Liver (tissue), 9 donors: ENCODE measurements around the gene NFILZ. TPM values are rescaled to one million over a fixed set of nuclear protein-coding genes. Genes with fewer than 3 reads are reported as not detected.

Experiments used
- DNase-seq: peaks from one replicate; pipeline ENCODE4 v3.0.0-alpha.2; 2017; ENCODE audit warnings: low spot score
- H3K27ac ChIP-seq, 2 donors: one replicate each; pipeline ENCODE4 v1.7.0; 2013; ENCODE audit warnings: inconsistent platforms in 2 of 2, low read length in 2 of 2, control low read depth in 1 of 2, low read depth in 1 of 2, mild to moderate bottlenecking in 1 of 2
- H3K27me3 ChIP-seq, 4 donors: one replicate each; pipeline versions ENCODE4 v1.6.1 to v1.7.0; 2013; ENCODE audit warnings: low read length in 3 of 4, inconsistent platforms in 1 of 4, mild to moderate bottlenecking in 1 of 4, moderate library complexity in 1 of 4; ENCODE audit not compliant: control insufficient read depth in 4 of 4, insufficient read depth in 4 of 4
- H3K36me3 ChIP-seq, 4 donors: one replicate each; pipeline versions ENCODE4 v1.6.1 to v1.7.0; 2013; ENCODE audit warnings: low read length in 3 of 4, mild to moderate bottlenecking in 3 of 4, low read depth in 1 of 4, moderate library complexity in 1 of 4; ENCODE audit not compliant: control insufficient read depth in 4 of 4, insufficient read depth in 3 of 4
- H3K4me1 ChIP-seq, 4 donors: one replicate each; pipeline versions ENCODE4 v1.6.1 to v1.7.0; 2013; ENCODE audit warnings: low read length in 3 of 4, mild to moderate bottlenecking in 3 of 4, moderate library complexity in 1 of 4; ENCODE audit not compliant: control insufficient read depth in 4 of 4, insufficient read depth in 4 of 4
- H3K4me3 ChIP-seq, 3 donors: one replicate each; pipeline versions ENCODE4 v1.6.1 to v1.7.0; 2013; ENCODE audit warnings: low read length in 3 of 3, control low read depth in 1 of 3, low read depth in 1 of 3, mild to moderate bottlenecking in 1 of 3
- H3K9ac ChIP-seq, 2 donors: one replicate each; pipeline ENCODE4 v1.7.0; 2013; ENCODE audit warnings: low read length in 2 of 2, mild to moderate bottlenecking in 2 of 2, moderate library complexity in 2 of 2, control low read depth in 1 of 2, low read depth in 1 of 2
- H3K9me3 ChIP-seq, 4 donors: one replicate each; pipeline versions ENCODE4 v1.6.1 to v1.7.0; 2013; ENCODE audit warnings: low read length in 3 of 4; ENCODE audit not compliant: control insufficient read depth in 4 of 4
- HNF4A ChIP-seq, 2 donors: conservative IDR thresholded peaks; 2 replicates each; pipeline ENCODE4 v1.6.1; 2016; ENCODE audit warnings: antibody characterized with exemption in 2 of 2, mild to moderate bottlenecking in 2 of 2
- HNF4G ChIP-seq: IDR thresholded peaks from 2 replicates; pipeline ENCODE4 v1.6.1; 2016; ENCODE audit warnings: antibody characterized with exemption
- JUND ChIP-seq, 2 donors: IDR thresholded peaks; 2 replicates each; pipeline ENCODE4 v1.6.1; 2016; ENCODE audit warnings: antibody characterized with exemption in 2 of 2
- RAD21 ChIP-seq, 2 donors: IDR thresholded peaks; 2 replicates each; pipeline ENCODE4 v1.6.1; 2016; ENCODE audit warnings: antibody characterized with exemption in 2 of 2, mild to moderate bottlenecking in 2 of 2
- TAF1 ChIP-seq: conservative IDR thresholded peaks from 2 replicates; pipeline ENCODE4 v1.6.1; 2016; ENCODE audit warnings: antibody characterized with exemption, mild to moderate bottlenecking
- WGBS: extraction: QIAGEN DNeasy Blood & Tissue Kit; methylation state at CpG from one replicate; pipeline ENCODE4 v1.1.7; 2013; 5-methylcytosine and 5-hydroxymethylcytosine counted together
- polyA plus RNA-seq, 2 donors: library from polyadenylated mRNA; stranded (reverse) in 1 of 2; unstranded in 1 of 2; fragments of 200-250 nt in 1 of 2; fragments of >200 nt in 1 of 2; fragmentation: Nextera tagmentation in 1 of 2; extraction: Ambion mirVana in 1 of 2; gene quantifications; one replicate each; pipeline versions ENCODE4 v1.2.1 to v1.2.3, GENCODE V29; 2013 to 2015
- total RNA-seq, 2 donors: library from RNA; depleted of rRNA; stranded (reverse); fragments of >200 nt; gene quantifications; one replicate each; pipeline ENCODE4 v1.2.3, GENCODE V29; 2014
- TF ChIP-seq, protein P1 (sequence below): IDR thresholded peaks from 2 replicates; pipeline ENCODE4 v1.6.1; 2016; ENCODE audit warnings: antibody characterized with exemption
- TF ChIP-seq, protein P2 (sequence below): IDR thresholded peaks from 2 replicates; pipeline ENCODE4 v1.6.1; 2016; ENCODE audit warnings: antibody characterized with exemption
- TF ChIP-seq, protein P3 (sequence below): IDR thresholded peaks from 2 replicates; pipeline ENCODE4 v1.6.1; 2016; ENCODE audit warnings: antibody characterized with exemption, mild to moderate bottlenecking
- TF ChIP-seq, protein P4 (sequence below): fragments of 150-350 bp; IDR thresholded peaks from 2 replicates; pipeline ENCODE4 v1.5.1; 2017; ENCODE audit warnings: improper control_type of control experiment, low read depth, low read length; ENCODE audit not compliant: missing input control
- donor health status: healthy.
- donor health status: healthy.
- donor health status: healthy.
- donor health status: healthy.
- donor health status: healthy.

NFILZ gene
- total and polyA plus RNA-seq, 4 donors: not detected

DNA sequence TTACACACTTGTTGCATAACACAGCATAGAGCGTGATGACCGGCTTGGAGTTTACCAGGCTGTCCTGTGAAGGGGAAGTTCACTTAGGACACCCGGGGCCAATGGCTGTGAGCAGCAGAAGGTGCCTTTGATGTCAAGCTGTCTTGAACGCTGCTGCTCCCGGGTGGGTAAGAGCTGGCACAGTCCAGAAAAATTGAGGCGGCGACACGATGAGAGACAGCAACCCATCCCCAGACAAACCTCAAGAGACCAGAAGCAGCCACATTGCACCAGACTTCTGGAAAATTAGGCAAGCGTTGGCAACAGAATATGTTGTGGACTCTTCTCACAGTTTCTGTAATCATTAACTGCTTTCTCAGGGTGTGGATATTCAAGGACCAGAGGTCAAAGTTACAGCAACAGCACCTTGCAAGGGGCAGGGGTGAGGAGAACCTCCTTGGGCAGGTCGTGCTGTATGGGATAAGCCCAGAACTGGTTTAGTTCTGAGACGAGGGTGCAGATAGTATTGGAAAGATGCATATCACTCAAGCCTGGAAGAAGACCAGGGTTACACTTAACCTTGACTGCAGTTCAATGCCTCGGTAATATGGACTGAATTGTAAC is 10.1 kb downstream of the NFILZ start (continued):
- TF ChIP-seq, protein P1, sequence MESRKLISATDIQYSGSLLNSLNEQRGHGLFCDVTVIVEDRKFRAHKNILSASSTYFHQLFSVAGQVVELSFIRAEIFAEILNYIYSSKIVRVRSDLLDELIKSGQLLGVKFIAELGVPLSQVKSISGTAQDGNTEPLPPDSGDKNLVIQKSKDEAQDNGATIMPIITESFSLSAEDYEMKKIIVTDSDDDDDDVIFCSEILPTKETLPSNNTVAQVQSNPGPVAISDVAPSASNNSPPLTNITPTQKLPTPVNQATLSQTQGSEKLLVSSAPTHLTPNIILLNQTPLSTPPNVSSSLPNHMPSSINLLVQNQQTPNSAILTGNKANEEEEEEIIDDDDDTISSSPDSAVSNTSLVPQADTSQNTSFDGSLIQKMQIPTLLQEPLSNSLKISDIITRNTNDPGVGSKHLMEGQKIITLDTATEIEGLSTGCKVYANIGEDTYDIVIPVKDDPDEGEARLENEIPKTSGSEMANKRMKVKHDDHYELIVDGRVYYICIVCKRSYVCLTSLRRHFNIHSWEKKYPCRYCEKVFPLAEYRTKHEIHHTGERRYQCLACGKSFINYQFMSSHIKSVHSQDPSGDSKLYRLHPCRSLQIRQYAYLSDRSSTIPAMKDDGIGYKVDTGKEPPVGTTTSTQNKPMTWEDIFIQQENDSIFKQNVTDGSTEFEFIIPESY: no peak
- TF ChIP-seq RAD21 (IDR thresholded peaks at IDR 0.05): no peak

DNA sequence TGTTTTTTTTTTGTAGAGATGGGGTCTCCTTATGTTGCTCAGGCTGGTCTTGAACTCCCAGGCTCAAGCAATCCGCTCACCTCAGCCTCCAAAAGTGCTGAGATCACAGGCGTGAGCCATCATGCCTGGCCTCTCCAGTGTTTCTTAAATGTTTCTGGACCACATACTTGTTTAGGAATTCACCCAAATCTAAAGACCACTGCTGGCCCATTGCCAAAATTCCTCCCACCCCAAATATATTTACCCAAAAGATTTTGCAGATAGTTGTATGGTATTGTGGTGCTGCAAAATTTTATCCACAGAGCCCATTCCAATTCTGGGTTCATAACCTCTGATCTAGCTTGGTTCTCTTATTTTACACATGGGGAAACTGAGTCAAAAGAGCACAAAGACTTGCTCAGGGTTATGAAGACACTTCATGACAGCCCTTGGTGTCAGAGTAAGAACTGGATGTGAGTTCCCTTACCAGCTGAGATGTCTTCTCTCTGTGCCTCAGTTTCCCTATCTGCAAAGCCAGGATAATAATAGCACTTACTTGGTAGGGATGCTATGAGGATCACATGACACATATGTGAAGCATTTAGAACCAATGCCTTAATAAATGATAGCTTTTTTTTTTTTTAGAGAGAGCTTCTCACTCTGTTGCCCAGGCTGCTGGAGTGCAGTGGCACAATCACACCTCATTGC is 10.9 kb downstream of the NFILZ start:
- no peak for TF ChIP-seq TAF1
- TF ChIP-seq, protein P2, sequence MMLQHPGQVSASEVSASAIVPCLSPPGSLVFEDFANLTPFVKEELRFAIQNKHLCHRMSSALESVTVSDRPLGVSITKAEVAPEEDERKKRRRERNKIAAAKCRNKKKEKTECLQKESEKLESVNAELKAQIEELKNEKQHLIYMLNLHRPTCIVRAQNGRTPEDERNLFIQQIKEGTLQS: no peak
- TF ChIP-seq HNF4G: no peak
- TF ChIP-seq, protein P3, sequence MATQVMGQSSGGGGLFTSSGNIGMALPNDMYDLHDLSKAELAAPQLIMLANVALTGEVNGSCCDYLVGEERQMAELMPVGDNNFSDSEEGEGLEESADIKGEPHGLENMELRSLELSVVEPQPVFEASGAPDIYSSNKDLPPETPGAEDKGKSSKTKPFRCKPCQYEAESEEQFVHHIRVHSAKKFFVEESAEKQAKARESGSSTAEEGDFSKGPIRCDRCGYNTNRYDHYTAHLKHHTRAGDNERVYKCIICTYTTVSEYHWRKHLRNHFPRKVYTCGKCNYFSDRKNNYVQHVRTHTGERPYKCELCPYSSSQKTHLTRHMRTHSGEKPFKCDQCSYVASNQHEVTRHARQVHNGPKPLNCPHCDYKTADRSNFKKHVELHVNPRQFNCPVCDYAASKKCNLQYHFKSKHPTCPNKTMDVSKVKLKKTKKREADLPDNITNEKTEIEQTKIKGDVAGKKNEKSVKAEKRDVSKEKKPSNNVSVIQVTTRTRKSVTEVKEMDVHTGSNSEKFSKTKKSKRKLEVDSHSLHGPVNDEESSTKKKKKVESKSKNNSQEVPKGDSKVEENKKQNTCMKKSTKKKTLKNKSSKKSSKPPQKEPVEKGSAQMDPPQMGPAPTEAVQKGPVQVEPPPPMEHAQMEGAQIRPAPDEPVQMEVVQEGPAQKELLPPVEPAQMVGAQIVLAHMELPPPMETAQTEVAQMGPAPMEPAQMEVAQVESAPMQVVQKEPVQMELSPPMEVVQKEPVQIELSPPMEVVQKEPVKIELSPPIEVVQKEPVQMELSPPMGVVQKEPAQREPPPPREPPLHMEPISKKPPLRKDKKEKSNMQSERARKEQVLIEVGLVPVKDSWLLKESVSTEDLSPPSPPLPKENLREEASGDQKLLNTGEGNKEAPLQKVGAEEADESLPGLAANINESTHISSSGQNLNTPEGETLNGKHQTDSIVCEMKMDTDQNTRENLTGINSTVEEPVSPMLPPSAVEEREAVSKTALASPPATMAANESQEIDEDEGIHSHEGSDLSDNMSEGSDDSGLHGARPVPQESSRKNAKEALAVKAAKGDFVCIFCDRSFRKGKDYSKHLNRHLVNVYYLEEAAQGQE: no peak
- H3K9me3 ChIP-seq: peaks cover 0 to 1% (median 0%) of the 10 kb centered on the region in 4 donors
- no peaks in the 10 kb centered on the region for H3K27me3 ChIP-seq
- no peaks in the 10 kb centered on the region for H3K36me3 ChIP-seq
- H3K4me1 ChIP-seq: peaks cover 15 to 48% (median 44%) of the 10 kb centered on the region in 4 donors
- WGBS: 96% methylated on average over 2 of the region's 2 CpGs
- H3K9ac ChIP-seq: no peak overlapping the region
- DNase-seq: no peak
- H3K27ac ChIP-seq: peak overlapping the region; percentile 86 to 97
- no peak overlapping the region for H3K4me3 ChIP-seq

DNA sequence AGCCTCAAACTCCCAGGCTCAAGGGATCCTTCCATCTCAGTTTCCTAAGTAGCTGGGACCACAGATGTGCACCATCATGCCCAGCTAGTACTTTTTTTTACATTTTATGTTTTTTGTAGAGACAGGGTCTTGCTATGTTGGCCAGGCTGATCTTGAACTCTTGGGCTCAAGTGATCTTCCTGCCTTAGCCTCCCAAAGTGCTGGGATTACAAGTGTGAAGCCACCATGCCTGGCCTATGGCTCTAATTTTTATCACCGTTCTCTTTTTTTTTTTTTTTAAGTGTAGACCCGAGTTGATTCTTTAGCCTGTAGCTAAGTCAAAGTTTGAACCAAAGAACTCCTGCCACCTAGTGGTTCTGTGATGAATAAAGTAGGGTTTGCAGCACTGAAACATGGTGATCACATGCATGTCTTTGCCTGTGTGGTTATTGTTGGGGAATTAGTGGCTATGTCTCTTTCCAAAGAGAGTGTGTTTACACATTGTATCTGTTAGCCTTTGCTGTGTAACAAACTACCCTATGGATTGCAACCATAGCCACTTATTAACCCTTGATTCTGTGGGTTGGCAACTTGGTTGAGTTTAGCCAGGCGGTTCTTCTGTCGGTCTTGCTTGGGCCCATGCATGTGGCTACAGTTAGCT is 11.6 kb downstream of the NFILZ start:
- 48% methylated on average over 4 of the region's 4 CpGs for WGBS
- Histone ChIP-seq H3K27me3 (no peaks in the 10 kb centered on the region), H3K9me3 (peaks cover 0 to 1% (median 0%) of the 10 kb centered on the region in 4 donors), H3K9ac (no peak overlapping the region), H3K4me3 (no peak overlapping the region), H3K36me3 (no peaks in the 10 kb centered on the region), H3K4me1 (peaks cover 15 to 48% (median 44%) of the 10 kb centered on the region in 4 donors), H3K27ac (no peak overlapping the region)
- TF ChIP-seq, protein P4, sequence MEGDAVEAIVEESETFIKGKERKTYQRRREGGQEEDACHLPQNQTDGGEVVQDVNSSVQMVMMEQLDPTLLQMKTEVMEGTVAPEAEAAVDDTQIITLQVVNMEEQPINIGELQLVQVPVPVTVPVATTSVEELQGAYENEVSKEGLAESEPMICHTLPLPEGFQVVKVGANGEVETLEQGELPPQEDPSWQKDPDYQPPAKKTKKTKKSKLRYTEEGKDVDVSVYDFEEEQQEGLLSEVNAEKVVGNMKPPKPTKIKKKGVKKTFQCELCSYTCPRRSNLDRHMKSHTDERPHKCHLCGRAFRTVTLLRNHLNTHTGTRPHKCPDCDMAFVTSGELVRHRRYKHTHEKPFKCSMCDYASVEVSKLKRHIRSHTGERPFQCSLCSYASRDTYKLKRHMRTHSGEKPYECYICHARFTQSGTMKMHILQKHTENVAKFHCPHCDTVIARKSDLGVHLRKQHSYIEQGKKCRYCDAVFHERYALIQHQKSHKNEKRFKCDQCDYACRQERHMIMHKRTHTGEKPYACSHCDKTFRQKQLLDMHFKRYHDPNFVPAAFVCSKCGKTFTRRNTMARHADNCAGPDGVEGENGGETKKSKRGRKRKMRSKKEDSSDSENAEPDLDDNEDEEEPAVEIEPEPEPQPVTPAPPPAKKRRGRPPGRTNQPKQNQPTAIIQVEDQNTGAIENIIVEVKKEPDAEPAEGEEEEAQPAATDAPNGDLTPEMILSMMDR: peak; percentile 79
- TF ChIP-seq, protein P3: no peak
- TF ChIP-seq RAD21 (IDR thresholded peaks at IDR 0.05) (peak; percentile 90), JUND (IDR thresholded peaks at IDR 0.05) (no peak), HNF4A (conservative IDR thresholded peaks at IDR 0.05) (peak in 1 of 2 donors; percentile 9)
- DNase-seq: no peak
